Sigmoid colon (tissue), 3 donors: ENCODE measurements around the gene COBL.

ENCODE experiments used
- POLR2A ChIP-seq, 2 donors: fragments of 450-650 bp; IDR thresholded peaks; one replicate each; pipeline ENCODE4 v1.6.1; 2016; ENCODE audit warnings: antibody characterized with exemption in 2 of 2, mild to moderate bottlenecking in 2 of 2, moderate library complexity in 2 of 2
- TF ChIP-seq, protein P1 (sequence below), 4 experiments: fragments of 450-650 bp in 3 of 4; fragments of 200-600 bp in 1 of 4; IDR thresholded peaks; one replicate each; pipeline ENCODE4 v1.5.1; 2016 to 2019; ENCODE audit warnings: antibody characterized with exemption in 4 of 4, mild to moderate bottlenecking in 3 of 4, moderate library complexity in 2 of 4

- TF ChIP-seq, protein P1, sequence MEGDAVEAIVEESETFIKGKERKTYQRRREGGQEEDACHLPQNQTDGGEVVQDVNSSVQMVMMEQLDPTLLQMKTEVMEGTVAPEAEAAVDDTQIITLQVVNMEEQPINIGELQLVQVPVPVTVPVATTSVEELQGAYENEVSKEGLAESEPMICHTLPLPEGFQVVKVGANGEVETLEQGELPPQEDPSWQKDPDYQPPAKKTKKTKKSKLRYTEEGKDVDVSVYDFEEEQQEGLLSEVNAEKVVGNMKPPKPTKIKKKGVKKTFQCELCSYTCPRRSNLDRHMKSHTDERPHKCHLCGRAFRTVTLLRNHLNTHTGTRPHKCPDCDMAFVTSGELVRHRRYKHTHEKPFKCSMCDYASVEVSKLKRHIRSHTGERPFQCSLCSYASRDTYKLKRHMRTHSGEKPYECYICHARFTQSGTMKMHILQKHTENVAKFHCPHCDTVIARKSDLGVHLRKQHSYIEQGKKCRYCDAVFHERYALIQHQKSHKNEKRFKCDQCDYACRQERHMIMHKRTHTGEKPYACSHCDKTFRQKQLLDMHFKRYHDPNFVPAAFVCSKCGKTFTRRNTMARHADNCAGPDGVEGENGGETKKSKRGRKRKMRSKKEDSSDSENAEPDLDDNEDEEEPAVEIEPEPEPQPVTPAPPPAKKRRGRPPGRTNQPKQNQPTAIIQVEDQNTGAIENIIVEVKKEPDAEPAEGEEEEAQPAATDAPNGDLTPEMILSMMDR (IDR thresholded peaks at IDR 0.05): no peak
- TF ChIP-seq POLR2A (IDR thresholded peaks at IDR 0.05): no peak
These were observed 21.0 kb downstream of the COBL start for GRCh38 chr7:51295440-51296245.
